Breast epithelium (tissue), 3 donors: Measurements from ENCODE around the gene MLST8.

Source experiments
- CTCF ChIP-seq, 3 donors: fragments of 450-650 bp; IDR thresholded peaks; one replicate each; pipeline ENCODE4 v1.5.1; 2016 to 2017; ENCODE audit warnings: antibody characterized with exemption in 3 of 3, mild to moderate bottlenecking in 3 of 3, moderate library complexity in 3 of 3
- POLR2A ChIP-seq: fragments of 450-650 bp; IDR thresholded peaks from one replicate; pipeline ENCODE4 v1.6.1; 2016; ENCODE audit warnings: antibody characterized with exemption, mild to moderate bottlenecking, moderate library complexity

- no peak for TF ChIP-seq POLR2A
- TF ChIP-seq CTCF (IDR thresholded peaks at IDR 0.05): no peak
Observed at GRCh38 chr16:2170080-2170479, 35.2 kb upstream of the MLST8 start.
